ENCODE results near the gene CXCL14.

- TF ChIP-seq CEBPZ (IDR thresholded peaks at IDR 0.05; ENCODE audit: low read length) (no peak), SP140L (CRISPR knock-in tag; IDR thresholded peaks at IDR 0.05; ENCODE audit: borderline replicate concordance) (no peak), ELF1 (CRISPR knock-in tag; IDR thresholded peaks at IDR 0.05) (no peak), SRSF4 (IDR thresholded peaks at IDR 0.05; ENCODE audit: low read depth, low read length, poor library complexity, severe bottlenecking) (no peak), WIZ (CRISPR knock-in tag; IDR thresholded peaks at IDR 0.05) (no peak), BATF2 (CRISPR knock-in tag; IDR thresholded peaks at IDR 0.05) (no peak), ZUFSP (CRISPR knock-in tag; IDR thresholded peaks at IDR 0.05; ENCODE audit: borderline replicate concordance) (no peak)
Observed at GRCh38 chr5:135559354-135559753, 19.4 kb downstream of the CXCL14 start.

All from HepG2 (cell line).